ENCODE measurements around the gene TBC1D24. TPM values are rescaled to one million over a fixed set of nuclear protein-coding genes. Genes with fewer than 3 reads are reported as not detected.

Gene TBC1D24
- total RNA-seq, 2 donors from 2014 or later: 9.6 to 10.5 TPM

- Histone ChIP-seq H3K27ac (peak within 1 kb of the TSS; percentile 83 to 98), H3K4me3 (peak within 1 kb of the TSS; percentile 70 to 71), H3K36me3 (peaks cover 19% of the 10 kb centered on the region), H3K9me3 (no peaks in the 10 kb centered on the region), H3K4me1 (peaks cover 0 to 58% of the 10 kb centered on the region in 2 donors), H3K27me3 (no peaks in the 10 kb centered on the region)
- DNase-seq (ENCODE audit: low spot score): peak; percentile 94
- TF ChIP-seq CTCF (IDR thresholded peaks at IDR 0.05): no peak
Measured at GRCh38 chr16:2520097-2520783, 45.3 kb downstream of the TBC1D24 start, which contains the start of gene AMDHD2. TSS of gene AMDHD2 (plus strand) at chr16:2520371. CDS start at chr16:2520459, 88 bp downstream.

DNA sequence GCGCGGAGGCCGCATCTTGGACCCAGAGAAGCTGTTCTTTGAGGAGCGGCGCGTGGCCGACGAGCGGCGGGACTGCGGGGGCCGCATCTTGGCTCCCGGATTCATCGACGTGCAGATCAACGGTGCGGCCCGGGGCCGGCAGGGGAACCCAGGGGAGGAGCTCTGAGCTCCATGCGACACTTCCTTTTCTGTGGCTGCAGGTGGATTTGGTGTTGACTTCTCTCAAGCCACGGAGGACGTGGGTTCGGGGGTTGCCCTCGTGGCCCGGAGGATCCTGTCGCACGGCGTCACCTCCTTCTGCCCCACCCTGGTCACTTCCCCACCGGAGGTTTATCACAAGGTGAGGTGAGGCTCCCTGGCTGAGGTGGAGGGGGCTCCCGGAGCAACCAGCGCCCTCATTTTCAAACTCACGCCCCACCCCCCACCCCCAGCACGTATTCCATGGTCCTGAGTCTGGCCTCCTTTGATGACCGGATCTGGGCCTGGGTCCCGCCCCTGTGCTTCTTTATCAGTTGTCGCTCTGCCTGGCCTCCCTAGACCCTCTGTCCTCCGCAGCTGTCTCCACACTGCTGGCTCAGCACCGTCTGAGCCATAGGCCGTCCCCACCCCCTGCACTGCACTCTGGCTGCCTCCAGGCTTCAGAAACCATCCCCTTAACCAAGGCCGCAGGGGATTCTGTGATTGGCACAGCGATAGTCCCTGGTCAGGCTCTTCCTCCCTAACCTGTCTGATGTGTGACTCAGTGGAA is 46.0 kb downstream of the TBC1D24 start:
- no peaks in the 10 kb centered on the region for H3K27me3 ChIP-seq
- peaks cover 19% of the 10 kb centered on the region for H3K36me3 ChIP-seq
- peaks cover 0 to 51% of the 10 kb centered on the region in 2 donors for H3K4me1 ChIP-seq
- TF ChIP-seq CTCF (IDR thresholded peaks at IDR 0.05): no peak
- peak overlapping the region; percentile 70 to 71 for H3K4me3 ChIP-seq
- H3K27ac ChIP-seq: peak overlapping the region; percentile 83 to 98
- no peaks in the 10 kb centered on the region for H3K9me3 ChIP-seq
- DNase-seq (ENCODE audit: low spot score): no peak

- no peaks in the 10 kb centered on the region for H3K9me3 ChIP-seq
- H3K36me3 ChIP-seq: peaks cover 37% of the 10 kb centered on the region
- no peak overlapping the region for H3K4me3 ChIP-seq
- H3K4me1 ChIP-seq: peaks cover 0 to 22% of the 10 kb centered on the region in 2 donors
- no peak for TF ChIP-seq CTCF (IDR thresholded peaks at IDR 0.05)
- DNase-seq (ENCODE audit: low spot score): no peak
- no peak overlapping the region for H3K27ac ChIP-seq
- no peaks in the 10 kb centered on the region for H3K27me3 ChIP-seq
Measured at GRCh38 chr16:2523801-2524231, 48.9 kb downstream of the TBC1D24 start.

DNA sequence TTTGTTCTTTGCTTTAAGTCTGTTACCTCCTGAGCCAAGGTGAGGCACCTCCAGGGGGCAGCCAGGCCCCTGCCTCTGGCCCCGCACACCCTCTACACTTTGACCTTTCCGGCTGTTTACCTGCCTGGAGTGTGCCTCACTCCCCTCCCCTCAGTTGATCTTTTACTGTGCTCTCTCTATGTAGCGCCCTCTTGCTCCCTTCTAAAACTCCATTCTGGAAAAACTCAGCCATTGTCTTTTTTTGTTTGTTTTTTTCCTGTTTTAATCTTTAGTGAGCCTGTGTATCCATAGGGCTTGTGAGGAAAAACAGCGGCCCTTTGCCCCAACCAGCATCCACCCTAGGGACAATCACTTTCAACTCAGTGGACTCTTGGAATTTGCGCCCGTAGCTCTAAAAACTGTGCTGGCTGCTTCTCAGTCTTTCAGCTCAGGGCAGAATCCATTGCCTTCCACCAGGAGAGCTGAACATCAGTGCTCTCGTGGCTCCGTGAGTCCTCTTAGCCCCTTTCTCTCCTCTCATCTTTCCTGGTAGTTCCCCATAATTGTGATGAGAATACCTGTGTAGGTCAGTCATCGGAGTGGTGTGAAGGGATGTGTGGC is 49.5 kb downstream of the TBC1D24 start:
- DNase-seq (ENCODE audit: low spot score): no peak
- no peak for TF ChIP-seq CTCF (IDR thresholded peaks at IDR 0.05)
- no peaks in the 10 kb centered on the region for H3K27me3 ChIP-seq
- H3K4me1 ChIP-seq: peaks cover 0 to 16% of the 10 kb centered on the region in 2 donors
- no peak overlapping the region for H3K4me3 ChIP-seq
- H3K36me3 ChIP-seq: peaks cover 42% of the 10 kb centered on the region
- no peaks in the 10 kb centered on the region for H3K9me3 ChIP-seq
- no peak overlapping the region for H3K27ac ChIP-seq

DNA sequence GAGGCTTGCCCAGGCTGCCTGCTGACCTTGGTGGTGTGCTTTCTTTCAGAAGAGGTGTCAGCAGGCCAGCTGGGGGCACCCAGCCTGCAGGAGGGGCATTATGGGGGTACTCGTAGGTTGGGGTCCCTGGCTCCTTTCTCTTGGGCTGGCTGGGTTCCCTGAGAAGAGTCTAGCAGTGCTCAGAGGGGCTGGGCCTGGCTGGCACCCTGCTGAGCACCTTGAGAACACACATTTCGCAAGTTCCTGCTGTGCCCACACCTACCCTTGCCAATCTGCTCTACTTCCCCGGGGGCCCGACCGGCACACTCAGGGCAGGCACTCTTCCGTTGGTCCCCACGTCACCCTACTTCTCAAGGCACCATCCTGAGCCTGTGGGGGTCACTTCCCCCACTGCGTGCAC is 51.2 kb downstream of the TBC1D24 start:
- Histone ChIP-seq H3K4me1 (peaks cover 0 to 9% of the 10 kb centered on the region in 2 donors), H3K4me3 (no peak overlapping the region), H3K27me3 (no peaks in the 10 kb centered on the region), H3K36me3 (peaks cover 43% of the 10 kb centered on the region), H3K27ac (no peak overlapping the region), H3K9me3 (no peaks in the 10 kb centered on the region)
- no peak for DNase-seq (ENCODE audit: low spot score)
- TF ChIP-seq CTCF (IDR thresholded peaks at IDR 0.05): no peak
